ENCODE measurements around the gene HNRNPH3. TPM values are rescaled to one million over a fixed set of nuclear protein-coding genes. Genes with fewer than 3 reads are reported as not detected.
A peak's percentile ranks its signal among the peaks of the same experiment; 100 is the strongest.

Gene HNRNPH3
- polyA plus RNA-seq, 3 donors, result 36.6 to 86.0 (median 71.6) TPM

- Histone ChIP-seq H3K79me2 (ENCODE audit: insufficient read depth, low read length) (peaks cover 17% of the 10 kb centered on the region), H2AFZ (ENCODE audit: insufficient read depth, low read depth, low read length, poor library complexity, severe bottlenecking) (no peak overlapping the region), H3K27me3 (ENCODE audit: control insufficient read depth in 2 of 2, insufficient read depth in 2 of 2, low read length in 2 of 2) (no peaks in the 10 kb centered on the region), H3K4me3 (replicated peaks in 1 of 3; ENCODE audit: low read depth in 2 of 3, low read length in 3 of 3) (no peak overlapping the region), H3K9me3 (replicated peaks in 1 of 2; ENCODE audit: control insufficient read depth in 1 of 2, insufficient read depth in 1 of 2, low read length in 2 of 2) (no peaks in the 10 kb centered on the region), H3K9ac (ENCODE audit: insufficient read depth, low read length, poor library complexity, severe bottlenecking) (no peak overlapping the region), H3K36me3 (replicated peaks in 1 of 2; ENCODE audit: control insufficient read depth in 1 of 2, insufficient read depth in 2 of 2, low read length in 2 of 2) (peaks cover 53 to 60% of the 10 kb centered on the region in 2 donors), H3K4me2 (replicated peaks; ENCODE audit: extremely low read depth, low read length, poor library complexity, severe bottlenecking) (no peak overlapping the region), H4K20me1 (ENCODE audit: insufficient read depth, low read length) (peaks cover 56% of the 10 kb centered on the region), H3K4me1 (ENCODE audit: control insufficient read depth in 1 of 2, insufficient read depth in 2 of 2, low read length in 2 of 2) (no peaks in the 10 kb centered on the region), H3K27ac (ENCODE audit: low read depth in 1 of 2, low read length in 2 of 2) (no peak overlapping the region)
- intact Hi-C loops (cut with micrococcal nuclease), result loop anchor here in 1 of 2 donors (5.0 kb wide), 1 partner anchor 133 kb away; no protein-coding TSS in a partner anchor
- Mint-ChIP-seq H3K27ac (no peak overlapping the region), H3K4me3 (no peak overlapping the region), H3K36me3 (peaks cover 50 to 65% of the 10 kb centered on the region in 2 donors), H3K4me1 (no peaks in the 10 kb centered on the region), H3K9me3 (no peaks in the 10 kb centered on the region), H3K27me3 (ENCODE audit: low read depth in 3 of 3) (no peaks in the 10 kb centered on the region)
- no CpG with 5 or more reads among the region's 4 CpGs for WGBS (ENCODE audit: insufficient coverage)
- no peak for DNase-seq
- no peak for TF ChIP-seq CTCF (IDR thresholded peaks at IDR 0.05)
Measured at GRCh38 chr10:68345621-68346020, 13.8 kb downstream of the HNRNPH3 start.

GRCh38 chr10:68346774-68347173 is 14.9 kb downstream of the HNRNPH3 start:
- Histone ChIP-seq H3K9ac (ENCODE audit: insufficient read depth, low read length, poor library complexity, severe bottlenecking) (no peak overlapping the region), H3K79me2 (ENCODE audit: insufficient read depth, low read length) (peaks cover 6% of the 10 kb centered on the region), H3K27me3 (ENCODE audit: control insufficient read depth in 2 of 2, insufficient read depth in 2 of 2, low read length in 2 of 2) (no peaks in the 10 kb centered on the region), H4K20me1 (ENCODE audit: insufficient read depth, low read length) (peaks cover 44% of the 10 kb centered on the region), H3K27ac (ENCODE audit: low read depth in 1 of 2, low read length in 2 of 2) (no peak overlapping the region), H3K4me1 (ENCODE audit: control insufficient read depth in 1 of 2, insufficient read depth in 2 of 2, low read length in 2 of 2) (no peaks in the 10 kb centered on the region), H3K4me3 (replicated peaks in 1 of 3; ENCODE audit: low read depth in 2 of 3, low read length in 3 of 3) (no peak overlapping the region), H3K9me3 (replicated peaks in 1 of 2; ENCODE audit: control insufficient read depth in 1 of 2, insufficient read depth in 1 of 2, low read length in 2 of 2) (no peaks in the 10 kb centered on the region), H3K36me3 (replicated peaks in 1 of 2; ENCODE audit: control insufficient read depth in 1 of 2, insufficient read depth in 2 of 2, low read length in 2 of 2) (peaks cover 42 to 55% of the 10 kb centered on the region in 2 donors), H3K4me2 (replicated peaks; ENCODE audit: extremely low read depth, low read length, poor library complexity, severe bottlenecking) (no peak overlapping the region), H2AFZ (ENCODE audit: insufficient read depth, low read depth, low read length, poor library complexity, severe bottlenecking) (no peak overlapping the region)
- Mint-ChIP-seq H3K9me3 (no peaks in the 10 kb centered on the region), H3K27ac (peak overlapping the region in 1 of 7 donors; percentile 40), H3K27me3 (ENCODE audit: low read depth in 3 of 3) (no peaks in the 10 kb centered on the region), H3K4me1 (no peaks in the 10 kb centered on the region), H3K36me3 (peaks cover 38 to 58% of the 10 kb centered on the region in 2 donors), H3K4me3 (no peak overlapping the region)
- WGBS (ENCODE audit: insufficient coverage), result 60% methylated on average over 1 of the region's 4 CpGs
- TF ChIP-seq CTCF (IDR thresholded peaks at IDR 0.05), result no peak
- no peak for DNase-seq
- intact Hi-C loops (cut with micrococcal nuclease), result loop anchor here in 1 of 2 donors (5.0 kb wide), 1 partner anchor 134 kb away; no protein-coding TSS in a partner anchor
